Tibial nerve (tissue), 4 donors: ENCODE results near the gene CKS1B. TPM values are rescaled to one million over a fixed set of nuclear protein-coding genes. Genes with fewer than 3 reads are reported as not detected.

Source experiments
- DNase-seq, 2 donors: peaks; one replicate each; pipeline ENCODE4 v3.0.0-alpha.2; 2019; ENCODE audit warnings: low spot score in 2 of 2
- H3K27ac ChIP-seq, 4 donors: fragments of 200-600 bp; sonication (generic) in 3 of 4; one replicate each; pipeline ENCODE4 v1.5.1; 2017 to 2019; ENCODE audit warnings: mild to moderate bottlenecking in 1 of 4
- H3K27me3 ChIP-seq, 2 donors: fragments of 200-600 bp; sonication (generic) in 1 of 2; one replicate each; pipeline versions ENCODE4 v1.5.1 to v1.6.0; 2017 to 2019
- H3K36me3 ChIP-seq, 3 donors: fragments of 200-600 bp; sonication (generic); one replicate each; pipeline ENCODE4 v1.5.1; 2018 to 2019
- H3K4me1 ChIP-seq, 4 donors: fragments of 200-600 bp; sonication (generic) in 3 of 4; one replicate each; pipeline ENCODE4 v1.5.1; 2017 to 2019
- H3K4me3 ChIP-seq, 4 donors: fragments of 200-600 bp; sonication (generic) in 3 of 4; one replicate each; pipeline ENCODE4 v1.5.1; 2017 to 2019; ENCODE audit warnings: mild to moderate bottlenecking in 1 of 4, moderate library complexity in 1 of 4
- H3K9me3 ChIP-seq, 4 donors: fragments of 200-600 bp; sonication (generic) in 3 of 4; one replicate each; pipeline ENCODE4 v1.5.1; 2017 to 2019
- CTCF ChIP-seq, 5 experiments: fragments of 200-600 bp in 3 of 5; fragments of 450-650 bp in 2 of 5; sonication (generic) in 3 of 5; IDR thresholded peaks; one replicate each; pipeline ENCODE4 v1.5.1; 2016 to 2019; ENCODE audit warnings: antibody characterized with exemption in 5 of 5, mild to moderate bottlenecking in 3 of 5, moderate library complexity in 2 of 5
- EP300 ChIP-seq, 2 donors: sonication (generic); formaldehyde crosslinking; IDR thresholded peaks; one replicate each; pipeline ENCODE4 v1.6.1; 2017; ENCODE audit warnings: antibody characterized with exemption in 2 of 2, mild to moderate bottlenecking in 1 of 2
- POLR2A ChIP-seq, 2 donors: fragments of 450-650 bp; IDR thresholded peaks; one replicate each; pipeline ENCODE4 v1.6.1; 2017; ENCODE audit warnings: antibody characterized with exemption in 2 of 2, mild to moderate bottlenecking in 2 of 2, moderate library complexity in 2 of 2
- WGBS, 2 donors: methylation state at CpG; one replicate each; pipeline ENCODE4 v1.1.5; 2018; 5-methylcytosine and 5-hydroxymethylcytosine counted together
- total RNA-seq, 4 donors: library from RNA; depleted of rRNA; stranded (reverse); fragments of >200 nt; gene quantifications; one replicate each; pipeline ENCODE4 v1.1.0, GENCODE V29; 2016

Gene CKS1B
- total RNA-seq, 4 donors from 2014 or later, result 35.2 to 40.5 (median 37.3) TPM

GRCh38 chr1:154967331-154967950 is 7.0 kb upstream of the CKS1B start:
- Histone ChIP-seq H3K4me3 (no peak overlapping the region), H3K9me3 (no peaks in the 10 kb centered on the region), H3K36me3 (peaks cover 0 to 66% (median 21%) of the 10 kb centered on the region in 3 donors), H3K27me3 (no peaks in the 10 kb centered on the region), H3K4me1 (peaks cover 0 to 75% (median 42%) of the 10 kb centered on the region in 4 donors), H3K27ac (peak overlapping the region in 2 of 4 donors; percentile 24 to 100)
- 81 to 85% methylated on average over 5 of the region's 5 CpGs for WGBS, 2 donors
- no peak for DNase-seq
- TF ChIP-seq EP300 (IDR thresholded peaks at IDR 0.05), result no peak
- TF ChIP-seq POLR2A (IDR thresholded peaks at IDR 0.05), result no peak
- TF ChIP-seq CTCF (IDR thresholded peaks at IDR 0.05), result no peak

DNA sequence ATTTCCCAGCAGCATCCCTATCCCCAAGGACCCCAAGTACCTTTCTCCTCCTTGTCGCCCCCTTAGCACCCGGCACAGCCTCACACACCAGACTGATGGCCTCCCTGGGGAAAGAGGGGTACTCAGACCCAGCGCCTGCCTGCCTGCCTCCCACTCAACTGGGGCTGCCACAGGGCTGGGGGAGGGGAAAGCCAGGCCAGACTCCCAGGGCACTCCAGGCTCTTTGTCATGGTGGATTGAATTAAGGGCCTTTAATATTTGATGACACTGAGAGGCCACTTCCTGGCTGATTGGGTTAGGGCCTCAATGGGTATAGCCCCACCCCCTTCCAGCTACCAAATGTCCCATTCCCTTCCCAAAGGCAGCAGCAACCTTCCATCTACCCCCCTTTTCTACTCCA is 5.8 kb upstream of the CKS1B start:
- H3K4me3 ChIP-seq, result peak overlapping the region in 1 of 4 donors; percentile 51
- TF ChIP-seq EP300 (IDR thresholded peaks at IDR 0.05), result no peak
- TF ChIP-seq POLR2A (IDR thresholded peaks at IDR 0.05), result no peak
- no peak for TF ChIP-seq CTCF (IDR thresholded peaks at IDR 0.05)
- no peak for DNase-seq
- H3K27me3 ChIP-seq, result no peaks in the 10 kb centered on the region
- H3K36me3 ChIP-seq, result peaks cover 0 to 57% (median 21%) of the 10 kb centered on the region in 3 donors
- peak overlapping the region in 3 of 4 donors; percentile 96 to 100 (median 99) for H3K27ac ChIP-seq
- peaks cover 0 to 74% (median 44%) of the 10 kb centered on the region in 4 donors for H3K4me1 ChIP-seq
- H3K9me3 ChIP-seq, result no peaks in the 10 kb centered on the region
- WGBS, 2 donors, result 62 to 65% methylated on average over 3 of the region's 3 CpGs

- no peak for DNase-seq
- no peak for TF ChIP-seq POLR2A (IDR thresholded peaks at IDR 0.05)
- TF ChIP-seq CTCF (IDR thresholded peaks at IDR 0.05), result no peak
- no peak for TF ChIP-seq EP300 (IDR thresholded peaks at IDR 0.05)
- Histone ChIP-seq H3K36me3 (peaks cover 0 to 52% (median 21%) of the 10 kb centered on the region in 3 donors), H3K27ac (peak overlapping the region; percentile 96 to 100 (median 99)), H3K4me1 (peaks cover 0 to 73% (median 44%) of the 10 kb centered on the region in 4 donors), H3K27me3 (no peaks in the 10 kb centered on the region), H3K4me3 (peak overlapping the region in 1 of 4 donors; percentile 51), H3K9me3 (no peaks in the 10 kb centered on the region)
- 24 to 51% methylated on average over 5 of the region's 5 CpGs for WGBS, 2 donors
Observed at GRCh38 chr1:154969246-154969645, 5.2 kb upstream of the CKS1B start.

DNA sequence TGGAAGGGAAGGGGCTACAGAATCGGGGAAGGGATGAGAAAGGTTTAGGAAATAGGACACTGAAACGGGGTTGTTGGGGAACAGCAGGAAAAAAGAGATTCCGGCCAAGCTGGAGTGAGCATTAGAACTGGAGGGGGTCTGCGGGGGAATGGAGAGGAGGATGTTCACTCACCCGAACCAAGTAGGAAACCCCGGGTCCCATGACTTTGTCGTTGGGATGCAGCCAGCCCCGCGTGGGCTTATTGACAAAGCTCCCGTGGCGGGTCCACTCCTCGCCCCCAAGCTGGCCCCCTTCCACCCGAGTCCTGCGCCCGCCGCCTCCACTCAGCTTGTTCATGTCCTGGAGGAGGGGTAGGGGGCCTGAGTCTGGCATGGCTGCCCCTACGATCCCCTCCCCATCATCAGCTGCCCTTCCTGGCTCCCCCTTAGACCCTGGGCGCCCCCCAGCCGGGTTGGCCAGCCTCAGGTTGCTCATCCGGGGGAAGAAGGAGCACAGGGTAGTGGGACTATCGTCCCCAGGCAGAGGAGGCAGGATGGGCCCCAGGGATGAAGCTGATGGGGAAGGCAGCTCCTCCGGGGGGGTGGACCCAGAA is 4.5 kb upstream of the CKS1B start:
- Histone ChIP-seq H3K4me3 (peak overlapping the region; percentile 26 to 51 (median 42)), H3K9me3 (no peaks in the 10 kb centered on the region), H3K27me3 (no peaks in the 10 kb centered on the region), H3K27ac (peak overlapping the region; percentile 96 to 100 (median 99)), H3K36me3 (peaks cover 0 to 45% (median 21%) of the 10 kb centered on the region in 3 donors), H3K4me1 (peaks cover 0 to 68% (median 44%) of the 10 kb centered on the region in 4 donors)
- DNase-seq, result no peak
- 9 to 18% methylated on average over 16 to 22 of the region's 22 CpGs for WGBS, 2 donors
- TF ChIP-seq POLR2A (IDR thresholded peaks at IDR 0.05) (no peak), CTCF (IDR thresholded peaks at IDR 0.05) (no peak), EP300 (IDR thresholded peaks at IDR 0.05) (no peak)
